H1 (cell line): ENCODE results near the gene RNF10. TPM values are rescaled to one million over a fixed set of nuclear protein-coding genes. Genes with fewer than 3 reads are reported as not detected.

Experiments
- CTCF ChIA-PET: fragments of 300-600 bp; sonication (Branson Sonifier 250); formaldehyde crosslinking; loops from one replicate; lab custom pipeline; 2021; ENCODE audit not compliant: partially characterized antibody; lab: Charles Lee
- POLR2A ChIA-PET: fragments of 300-600 bp; sonication (Branson Sonifier 250); formaldehyde crosslinking; loops from one replicate; lab custom pipeline; 2021; ENCODE audit warnings: inconsistent platforms; ENCODE audit not compliant: partially characterized antibody; lab: Charles Lee
- DNase-seq, 2 experiments: peaks; one replicate each; pipeline versions ENCODE4 v3.0.0 to v3.0.0-alpha.2; 2010 to 2022; ENCODE audit warnings: low spot score in 2 of 2, low read depth in 1 of 2, mixed read lengths in 1 of 2
- FAIRE-seq: peaks from 2 replicates; lab custom pipeline; 2011; peaks lifted over from hg19 to GRCh38; lab: Jason Lieb, UNC
- H2AFZ ChIP-seq: 2 replicates; pipeline ENCODE4 v1.8.1; 2012; ENCODE audit warnings: low read length, inconsistent platforms
- H2AK5ac ChIP-seq: 2 replicates; pipeline ENCODE4 v1.6.1; 2013; ENCODE audit warnings: low read depth, low read length
- H2BK120ac ChIP-seq: replicated peaks from 2 replicates; pipeline ENCODE3; 2013; ENCODE audit warnings: low read depth, low read length, inconsistent platforms
- H2BK12ac ChIP-seq: 2 replicates; pipeline ENCODE4 v1.6.1; 2013; ENCODE audit warnings: low read depth, low read length
- H2BK15ac ChIP-seq: 2 replicates; pipeline ENCODE4 v1.6.1; 2013; ENCODE audit warnings: low read length
- H2BK20ac ChIP-seq: 2 replicates; pipeline ENCODE4 v1.6.1; 2013; ENCODE audit warnings: low read length
- H2BK5ac ChIP-seq: 2 replicates; pipeline ENCODE4 v1.6.1; 2013; ENCODE audit warnings: low read depth, low read length
- H3K14ac ChIP-seq: 2 replicates; pipeline ENCODE4 v1.6.1; 2013; ENCODE audit warnings: inconsistent platforms; ENCODE audit not compliant: insufficient read length
- H3K18ac ChIP-seq: 2 replicates; pipeline ENCODE4 v1.6.1; 2013; ENCODE audit warnings: low read length; ENCODE audit errors: extremely low read depth
- H3K23ac ChIP-seq: 2 replicates; pipeline ENCODE4 v1.6.1; 2013; ENCODE audit warnings: inconsistent platforms; ENCODE audit not compliant: insufficient read length
- H3K23me2 ChIP-seq: 2 replicates; pipeline ENCODE4 v1.6.1; 2013; ENCODE audit warnings: low read depth, low read length
- H3K27ac ChIP-seq: 2 replicates; pipeline ENCODE4 v1.6.1; 2011; ENCODE audit warnings: low read depth, low read length, inconsistent platforms
- H3K27me3 ChIP-seq, 4 experiments: replicated peaks in 1 of 4; 1 replicate in 1 of 4; 2 replicates in 3 of 4; pipeline versions ENCODE4 v1.6.1 to v1.8.1; 2011 to 2013; ENCODE audit warnings: low read length in 3 of 4, mild to moderate bottlenecking in 3 of 4, inconsistent platforms in 2 of 4, mixed read lengths in 2 of 4, moderate library complexity in 1 of 4; ENCODE audit not compliant: control insufficient read depth in 3 of 4, insufficient read depth in 3 of 4; ENCODE audit errors: extremely low read depth in 1 of 4
- H3K36me3 ChIP-seq, 4 experiments: 2 replicates each; pipeline versions ENCODE4 v1.6.1 to v1.8.1; 2011 to 2013; ENCODE audit warnings: mild to moderate bottlenecking in 4 of 4, low read length in 3 of 4, moderate library complexity in 2 of 4, control low read depth in 1 of 4, inconsistent platforms in 1 of 4; ENCODE audit not compliant: insufficient read depth in 4 of 4, control insufficient read depth in 2 of 4
- H3K4ac ChIP-seq: replicated peaks from 2 replicates; pipeline ENCODE3; 2013; ENCODE audit warnings: low read length, low read depth, mixed read lengths, inconsistent platforms; ENCODE audit not compliant: insufficient read length
- H3K4me1 ChIP-seq, 4 experiments: replicated peaks in 1 of 4; 1 replicate in 1 of 4; 2 replicates in 3 of 4; pipeline versions ENCODE4 v1.6.1 to v1.8.1; 2011 to 2013; ENCODE audit warnings: low read length in 3 of 4, inconsistent platforms in 2 of 4, mixed read lengths in 1 of 4; ENCODE audit not compliant: insufficient read depth in 4 of 4, control insufficient read depth in 3 of 4
- H3K4me2 ChIP-seq, 2 experiments: 2 replicates each; pipeline versions ENCODE4 v1.6.1 to v1.8.1; 2011 to 2013; ENCODE audit warnings: low read depth in 2 of 2, low read length in 2 of 2, control low read depth in 1 of 2, inconsistent platforms in 1 of 2, mild to moderate bottlenecking in 1 of 2; ENCODE audit not compliant: insufficient read depth in 1 of 2
- H3K4me3 ChIP-seq, 4 experiments: fragments of 200-600, 300-600 bp in 1 of 4; sonication (generic), shearing (Covaris generic), sonication (Bioruptor Twin) in 1 of 4; 2 replicates each; pipeline versions ENCODE4 v1.5.1 to v1.8.1; 2011 to 2016; ENCODE audit warnings: low read length in 4 of 4, low read depth in 3 of 4, control low read depth in 2 of 4, inconsistent platforms in 2 of 4, mild to moderate bottlenecking in 2 of 4, mixed read lengths in 1 of 4, moderate library complexity in 1 of 4; ENCODE audit not compliant: insufficient read depth in 2 of 4; ENCODE audit errors: extremely low read depth in 1 of 4
- H3K56ac ChIP-seq: replicated peaks from 2 replicates; pipeline ENCODE3; 2013; ENCODE audit warnings: low read depth, mild to moderate bottlenecking, mixed read lengths, low read length, inconsistent platforms; ENCODE audit not compliant: insufficient read length
- H3K79me1 ChIP-seq: 2 replicates; pipeline ENCODE4 v1.6.1; 2013; ENCODE audit warnings: low read depth, low read length, control low read depth
- H3K79me2 ChIP-seq, 2 experiments: 2 replicates each; pipeline versions ENCODE4 v1.6.1 to v1.8.1; 2012 to 2013; ENCODE audit warnings: low read length in 2 of 2, mild to moderate bottlenecking in 2 of 2, inconsistent platforms in 1 of 2; ENCODE audit not compliant: insufficient read depth in 2 of 2, control insufficient read depth in 1 of 2
- H3K9ac ChIP-seq, 4 experiments: replicated peaks in 1 of 4; 1 replicate in 1 of 4; 2 replicates in 3 of 4; pipeline versions ENCODE4 v1.6.1 to v1.8.1; 2011 to 2013; ENCODE audit warnings: low read depth in 3 of 4, low read length in 3 of 4, control low read depth in 2 of 4, mild to moderate bottlenecking in 2 of 4, moderate library complexity in 2 of 4, inconsistent platforms in 1 of 4; ENCODE audit errors: extremely low read depth in 1 of 4
- H3K9me3 ChIP-seq, 2 experiments: 2 replicates each; pipeline versions ENCODE4 v1.6.1 to v1.8.1; 2012 to 2013; ENCODE audit warnings: mild to moderate bottlenecking in 2 of 2, moderate library complexity in 2 of 2, control low read depth in 1 of 2, inconsistent platforms in 1 of 2, low read depth in 1 of 2, low read length in 1 of 2, mixed read lengths in 1 of 2; ENCODE audit not compliant: insufficient read depth in 2 of 2
- H4K20me1 ChIP-seq, 2 experiments: replicated peaks in 1 of 2; 2 replicates each; pipeline versions ENCODE3 to v1.8.1; 2011 to 2013; ENCODE audit warnings: inconsistent platforms in 2 of 2, low read length in 2 of 2, mild to moderate bottlenecking in 1 of 2; ENCODE audit not compliant: insufficient read depth in 2 of 2, control insufficient read depth in 1 of 2
- H4K5ac ChIP-seq: 2 replicates; pipeline ENCODE4 v1.6.1; 2013; ENCODE audit warnings: low read length, low read depth, mixed read lengths, inconsistent platforms; ENCODE audit not compliant: insufficient read length
- H4K8ac ChIP-seq: 2 replicates; pipeline ENCODE4 v1.8.0; 2013; ENCODE audit warnings: mild to moderate bottlenecking, moderate library complexity, low read length, inconsistent platforms; ENCODE audit not compliant: insufficient read depth; ENCODE audit errors: extremely low read depth
- H4K91ac ChIP-seq: replicated peaks from 2 replicates; pipeline ENCODE3; 2013; ENCODE audit warnings: low read length, mixed read lengths, inconsistent platforms; ENCODE audit not compliant: insufficient read length
- CBX5 ChIP-seq: fragments of 300-800, 300-1000 bp; sonication (generic); IDR thresholded peaks from 2 replicates; pipeline ENCODE4 v1.7.1; 2016; ENCODE audit warnings: antibody characterized with exemption, low read length, low read depth
- EGR1 ChIP-seq: IDR thresholded peaks from 2 replicates; pipeline ENCODE4 v1.6.1; 2011; ENCODE audit warnings: low read depth, low read length, borderline replicate concordance
- EP300 ChIP-seq, 2 experiments: IDR thresholded peaks; 1 replicate in 1 of 2; 2 replicates in 1 of 2; pipeline ENCODE4 v1.6.1; 2011 to 2012; ENCODE audit warnings: low read depth in 2 of 2, low read length in 2 of 2, mild to moderate bottlenecking in 2 of 2, borderline replicate concordance in 1 of 2, inconsistent platforms in 1 of 2, moderate library complexity in 1 of 2
- MAX ChIP-seq: IDR thresholded peaks from 2 replicates; pipeline ENCODE4 v1.6.1; 2012; ENCODE audit warnings: inconsistent platforms
- NRF1 ChIP-seq: IDR thresholded peaks from 2 replicates; pipeline ENCODE4 v1.6.1; 2011; ENCODE audit warnings: mild to moderate bottlenecking, low read depth, low read length, improper control_type of control experiment
- SIRT6 ChIP-seq: IDR thresholded peaks from one replicate; pipeline ENCODE4 v1.7.1; 2012; ENCODE audit warnings: low read length, inconsistent platforms
- SRF ChIP-seq: IDR thresholded peaks from 2 replicates; pipeline ENCODE4 v1.6.1; 2011; ENCODE audit warnings: mild to moderate bottlenecking, low read depth, low read length, moderate library complexity
- TAF7 ChIP-seq: optimal IDR thresholded peaks from 2 replicates; pipeline ENCODE3; 2011; ENCODE audit warnings: low read depth, mild to moderate bottlenecking, inconsistent platforms, low read length, moderate library complexity, borderline replicate concordance
- WGBS, 2 experiments: shearing (Covaris generic) in 1 of 2; methylation state at CpG; one replicate each; pipeline versions ENCODE4 v1.1.6 to v1.1.7; 2013 to 2015; ENCODE audit warnings: low lambda C conversion rate in 2 of 2, mixed read lengths in 2 of 2, inconsistent platforms in 1 of 2, low coverage in 1 of 2, missing lambda C conversion rate in 1 of 2; ENCODE audit not compliant: insufficient replicate concordance in 2 of 2, insufficient coverage in 1 of 2, insufficient read length in 1 of 2; ENCODE audit errors: extremely low coverage in 1 of 2, missing lambda C conversion rate in 1 of 2; 5-methylcytosine and 5-hydroxymethylcytosine counted together
- polyA plus RNA-seq, 7 experiments: library from polyadenylated mRNA; depleted of rRNA in 3 of 7; stranded (reverse) in 5 of 7; unstranded in 2 of 7; fragments of >200 nt in 5 of 7; fragments of 200-250 nt in 2 of 7; gene quantifications; 1 replicate in 5 of 7; 2 replicates in 1 of 7; 4 replicates in 1 of 7; pipeline versions ENCODE4 v1.2.1 to v1.2.3, GENCODE V29; 2011 to 2013; ENCODE audit warnings: missing spikeins in 2 of 7, mixed read lengths in 2 of 7
- total RNA-seq: library from RNA; stranded (reverse); fragmentation: NEBNext Ultra II Directional; extraction: Animal tissue kit (Norgen Biotek cat#: 25700); gene quantifications from 2 replicates; pipeline ENCODE4 v1.2.1, GENCODE V29; 2021
- TF ChIP-seq, protein P1 (sequence below), 3 experiments: IDR thresholded peaks; 1 replicate in 2 of 3; 2 replicates in 1 of 3; pipeline versions ENCODE4 v1.5.1 to v1.6.1; 2011; ENCODE audit warnings: low read length in 3 of 3, mild to moderate bottlenecking in 3 of 3, inconsistent platforms in 2 of 3, low read depth in 1 of 3, moderate library complexity in 1 of 3; ENCODE audit not compliant: insufficient read depth in 1 of 3; ENCODE audit errors: control extremely low read depth in 1 of 3

The RNF10 gene
- total and polyA plus RNA-seq, 2 of the 8 experiments (the other 6 are each of a cell fraction or from before 2014, with no cell fraction given): 71.6 to 171 TPM

GRCh38 chr12:120497524-120498150 is 36.5 kb upstream of the RNF10 start:
- H4K8ac ChIP-seq: no peak overlapping the region
- WGBS, 2 experiments: 81% methylated on average over 9 of the region's 9 CpGs; no CpG with 5 or more reads in 1 of the 2 experiments

More at GRCh38 chr12:120497524-120498150, 36.5 kb upstream of the RNF10 start:
- CTCF ChIA-PET: interaction anchor here (0.9 to 2.1 kb wide), 5 partner anchors 27 to 41 kb away, joined by 3 to 7 read pairs (median 5); no protein-coding TSS in a partner anchor
- no peak overlapping the region for H2BK15ac ChIP-seq
- H3K4me3 ChIP-seq: peak overlapping the region; percentile 95 to 96 (median 95); a peak in 7 of 8 replicates
- H2BK5ac ChIP-seq: no peak overlapping the region
- no peak overlapping the region for H2BK120ac ChIP-seq
- H3K36me3 ChIP-seq: peaks cover 2 to 20% (median 9%) of the 10 kb centered on the region in 4 experiments; a peak in 7 of 8 replicates
- H3K27ac ChIP-seq: no peak overlapping the region
- H3K4me2 ChIP-seq: peak overlapping the region; percentile 85 to 86
- H3K23me2 ChIP-seq: peaks cover 10% of the 10 kb centered on the region
- no peak overlapping the region for H3K18ac ChIP-seq
- peaks cover 12 to 13% of the 10 kb centered on the region in 2 experiments for H4K20me1 ChIP-seq
- no peaks in the 10 kb centered on the region for H3K9me3 ChIP-seq
- FAIRE-seq: no peak
- H4K5ac ChIP-seq: no peak overlapping the region
- H3K4me1 ChIP-seq: peaks cover 0 to 6% (median 1%) of the 10 kb centered on the region in 4 experiments; a peak in 3 of 7 replicates
- TF ChIP-seq EP300 (IDR thresholded peaks at IDR 0.05; ENCODE audit: borderline replicate concordance in 1 of 2, low read depth in 2 of 2, low read length in 2 of 2): no peak
- no peak for TF ChIP-seq NRF1
- TF ChIP-seq EGR1: no peak
- no peak for TF ChIP-seq CBX5
- TF ChIP-seq, protein P1, sequence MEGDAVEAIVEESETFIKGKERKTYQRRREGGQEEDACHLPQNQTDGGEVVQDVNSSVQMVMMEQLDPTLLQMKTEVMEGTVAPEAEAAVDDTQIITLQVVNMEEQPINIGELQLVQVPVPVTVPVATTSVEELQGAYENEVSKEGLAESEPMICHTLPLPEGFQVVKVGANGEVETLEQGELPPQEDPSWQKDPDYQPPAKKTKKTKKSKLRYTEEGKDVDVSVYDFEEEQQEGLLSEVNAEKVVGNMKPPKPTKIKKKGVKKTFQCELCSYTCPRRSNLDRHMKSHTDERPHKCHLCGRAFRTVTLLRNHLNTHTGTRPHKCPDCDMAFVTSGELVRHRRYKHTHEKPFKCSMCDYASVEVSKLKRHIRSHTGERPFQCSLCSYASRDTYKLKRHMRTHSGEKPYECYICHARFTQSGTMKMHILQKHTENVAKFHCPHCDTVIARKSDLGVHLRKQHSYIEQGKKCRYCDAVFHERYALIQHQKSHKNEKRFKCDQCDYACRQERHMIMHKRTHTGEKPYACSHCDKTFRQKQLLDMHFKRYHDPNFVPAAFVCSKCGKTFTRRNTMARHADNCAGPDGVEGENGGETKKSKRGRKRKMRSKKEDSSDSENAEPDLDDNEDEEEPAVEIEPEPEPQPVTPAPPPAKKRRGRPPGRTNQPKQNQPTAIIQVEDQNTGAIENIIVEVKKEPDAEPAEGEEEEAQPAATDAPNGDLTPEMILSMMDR (IDR thresholded peaks at IDR 0.05; ENCODE audit: control extremely low read depth in 1 of 3, insufficient read depth in 1 of 3, low read depth in 1 of 3, low read length in 3 of 3): no peak
- no peak for TF ChIP-seq SRF
- no peak for TF ChIP-seq SIRT6
- no peak for TF ChIP-seq TAF7
- no peak for TF ChIP-seq MAX
- H3K23ac ChIP-seq: no peak overlapping the region
- no peak overlapping the region for H2BK12ac ChIP-seq
- peaks cover 16 to 20% of the 10 kb centered on the region in 2 experiments for H3K79me2 ChIP-seq
- H3K14ac ChIP-seq: no peak overlapping the region
- H3K27me3 ChIP-seq: no peaks in the 10 kb centered on the region
- no peak overlapping the region for H2AK5ac ChIP-seq
- H2BK20ac ChIP-seq: no peak overlapping the region
- no peak for DNase-seq
- H2AFZ ChIP-seq: no peak overlapping the region
- no peak overlapping the region for H3K4ac ChIP-seq
- H3K9ac ChIP-seq: peak overlapping the region in 1 of 4 experiments; percentile 22; a peak in 1 of 7 replicates
- H3K79me1 ChIP-seq: 0 out of 2 replicates have a peak, but pooled peaks cover 3% of the 10 kb centered on the region
- H3K56ac ChIP-seq: no peak overlapping the region
- no peak overlapping the region for H4K91ac ChIP-seq
- POLR2A ChIA-PET: interaction anchor here (0.6 to 10.1 kb wide), 14 partner anchors 9 to 247 kb away, joined by 3 to 119 read pairs (median 8); partner anchors contain the start of genes COQ5, GATC, POP5 and RNF10
